Adrenal gland (tissue), 12 donors: Measurements from ENCODE around the gene CTPS1. TPM values are rescaled to one million over a fixed set of nuclear protein-coding genes. Genes with fewer than 3 reads are reported as not detected.

Source experiments
- DNase-seq, 7 donors: peaks; one replicate each; pipeline ENCODE4 v3.0.0-alpha.2; 2019 to 2020
- H3K27ac ChIP-seq, 5 donors: fragments of 200-600 bp; sonication (generic) in 4 of 5; 1 replicate in 3 of 5; 2 replicates in 2 of 5; pipeline versions ENCODE4 v1.5.1 to v1.8.0; 2016 to 2020; ENCODE audit warnings: mild to moderate bottlenecking in 1 of 5
- H3K27me3 ChIP-seq: fragments of 200-600 bp; 2 replicates; pipeline ENCODE4 v1.8.0; 2021
- H3K36me3 ChIP-seq, 2 donors: fragments of 200-600 bp; replicated peaks in 1 of 2; 1 replicate in 1 of 2; 2 replicates in 1 of 2; pipeline versions ENCODE4 v1.5.1 to v1.8.0; 2018 to 2022
- H3K4me1 ChIP-seq, 2 donors: fragments of 200-600 bp; replicated peaks in 1 of 2; 1 replicate in 1 of 2; 2 replicates in 1 of 2; pipeline versions ENCODE4 v1.5.1 to v1.8.0; 2018 to 2021
- H3K4me3 ChIP-seq, 4 donors: fragments of 200-600 bp; sonication (generic) in 3 of 4; one replicate each; pipeline ENCODE4 v1.5.1; 2016 to 2018
- H3K9me3 ChIP-seq, 3 donors: fragments of 200-600 bp; sonication (generic) in 1 of 3; replicated peaks in 1 of 3; 1 replicate in 2 of 3; 2 replicates in 1 of 3; pipeline versions ENCODE4 v1.5.1 to v1.8.0; 2016 to 2021
- POLR2A ChIP-seq, 2 donors: fragments of 450-650 bp; IDR thresholded peaks; one replicate each; pipeline ENCODE4 v1.6.1; 2017; ENCODE audit warnings: antibody characterized with exemption in 2 of 2, mild to moderate bottlenecking in 2 of 2, moderate library complexity in 1 of 2
- WGBS, 4 donors: extraction: QIAGEN DNeasy Blood & Tissue Kit in 2 of 4; methylation state at CpG; one replicate each; pipeline versions ENCODE4 v1.1.5 to v1.1.7; 2013 to 2017; 5-methylcytosine and 5-hydroxymethylcytosine counted together
- intact Hi-C, 2 donors: fragments of 100-400 bp; cut with DNase I; formaldehyde crosslinking; loops; one replicate each; pipeline versions ENCODE4 v1.14.1 to v1.15.0; 2022 to 2023
- polyA plus RNA-seq, 3 donors: library from polyadenylated mRNA; stranded (reverse); fragments of 200-250 nt in 2 of 3; fragments of 350-450 nt in 1 of 3; fragmentation: Illumina TruSeq in 1 of 3; extraction: RNeasy Lipid Tissue Mini Kit (QIAGEN cat#74804) in 1 of 3; gene quantifications; one replicate each; pipeline ENCODE4 v1.2.3, GENCODE V29; 2013 to 2014
- small RNA-seq, 2 donors: library from RNA; depleted of rRNA; stranded (forward); fragments of <200 nt; gene quantifications; one replicate each; pipeline ENCODE3, GENCODE V24; 2016
- total RNA-seq, 9 donors: library from RNA; depleted of rRNA in 4 of 9; stranded (reverse); fragments of >200 nt in 4 of 9; fragments of 120-200 nt in 1 of 9; fragmentation: NEBNext Ultra II Directional in 1 of 9; extraction: Animal tissue kit (Norgen Biotek cat#: 25700) in 1 of 9; gene quantifications; one replicate each; pipeline versions ENCODE4 v1.1.0 to v1.2.4, GENCODE V29; 2013 to 2023
- TF ChIP-seq, protein P1 (sequence below), 6 experiments: fragments of 450-650 bp in 4 of 6; fragments of 200-600 bp in 2 of 6; sonication (generic) in 1 of 6; IDR thresholded peaks; 1 replicate in 5 of 6; 2 replicates in 1 of 6; pipeline versions ENCODE4 v1.5.1 to v1.8.0; 2016 to 2021; ENCODE audit warnings: antibody characterized with exemption in 6 of 6, mild to moderate bottlenecking in 2 of 6, moderate library complexity in 1 of 6
- donor health status: healthy with polysubstance abuse.
- donor health status: Bipolar disorder and iron deficiency.
- donor health status: DM: yes; HTN: yes; CAD: no.
- donor health status: DM: no; HTN: no; CAD: no.
- donor health status: DM: no; HTN: no; CAD: no.
- donor health status: DM: yes; HTN: yes; CAD: no.

CTPS1 gene
- total and polyA plus RNA-seq, 12 donors: 12.2 to 49.4 (median 26.1) TPM

DNA sequence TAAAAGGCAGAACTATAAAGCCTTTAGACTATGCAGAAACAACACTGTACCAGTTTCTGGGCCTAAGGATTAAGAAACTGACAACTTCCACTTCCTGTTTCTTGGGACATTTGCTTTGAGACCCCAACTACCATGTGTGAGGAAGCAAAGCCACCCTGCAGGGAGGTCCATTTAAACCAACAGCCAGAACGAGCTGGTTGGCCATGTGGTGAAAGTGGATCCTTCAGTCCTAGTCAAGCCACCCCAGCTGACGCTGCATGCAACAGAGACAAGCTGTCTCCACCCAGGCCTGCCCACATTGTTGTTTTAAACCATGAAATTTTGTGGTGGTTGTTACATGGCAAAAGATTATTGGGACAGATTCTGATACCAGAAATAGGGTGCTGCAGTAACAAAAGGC lies 73.8 kb downstream of the CTPS1 start:
- DNase-seq: no peak
- H3K9me3 ChIP-seq: no peaks in the 10 kb centered on the region
- WGBS, 4 donors: 65 to 100% (median 83%) methylated on average over 2 of the region's 2 CpGs
- H3K27me3 ChIP-seq: no peaks in the 10 kb centered on the region
- no peak overlapping the region for H3K27ac ChIP-seq
- peaks cover 0 to 5% of the 10 kb centered on the region in 2 donors for H3K36me3 ChIP-seq
- no peak overlapping the region for H3K4me3 ChIP-seq
- H3K4me1 ChIP-seq: no peaks in the 10 kb centered on the region
- no peak for TF ChIP-seq POLR2A (IDR thresholded peaks at IDR 0.05)
- TF ChIP-seq, protein P1, sequence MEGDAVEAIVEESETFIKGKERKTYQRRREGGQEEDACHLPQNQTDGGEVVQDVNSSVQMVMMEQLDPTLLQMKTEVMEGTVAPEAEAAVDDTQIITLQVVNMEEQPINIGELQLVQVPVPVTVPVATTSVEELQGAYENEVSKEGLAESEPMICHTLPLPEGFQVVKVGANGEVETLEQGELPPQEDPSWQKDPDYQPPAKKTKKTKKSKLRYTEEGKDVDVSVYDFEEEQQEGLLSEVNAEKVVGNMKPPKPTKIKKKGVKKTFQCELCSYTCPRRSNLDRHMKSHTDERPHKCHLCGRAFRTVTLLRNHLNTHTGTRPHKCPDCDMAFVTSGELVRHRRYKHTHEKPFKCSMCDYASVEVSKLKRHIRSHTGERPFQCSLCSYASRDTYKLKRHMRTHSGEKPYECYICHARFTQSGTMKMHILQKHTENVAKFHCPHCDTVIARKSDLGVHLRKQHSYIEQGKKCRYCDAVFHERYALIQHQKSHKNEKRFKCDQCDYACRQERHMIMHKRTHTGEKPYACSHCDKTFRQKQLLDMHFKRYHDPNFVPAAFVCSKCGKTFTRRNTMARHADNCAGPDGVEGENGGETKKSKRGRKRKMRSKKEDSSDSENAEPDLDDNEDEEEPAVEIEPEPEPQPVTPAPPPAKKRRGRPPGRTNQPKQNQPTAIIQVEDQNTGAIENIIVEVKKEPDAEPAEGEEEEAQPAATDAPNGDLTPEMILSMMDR (IDR thresholded peaks at IDR 0.05): no peak
- intact Hi-C loops: no loop called here

DNA sequence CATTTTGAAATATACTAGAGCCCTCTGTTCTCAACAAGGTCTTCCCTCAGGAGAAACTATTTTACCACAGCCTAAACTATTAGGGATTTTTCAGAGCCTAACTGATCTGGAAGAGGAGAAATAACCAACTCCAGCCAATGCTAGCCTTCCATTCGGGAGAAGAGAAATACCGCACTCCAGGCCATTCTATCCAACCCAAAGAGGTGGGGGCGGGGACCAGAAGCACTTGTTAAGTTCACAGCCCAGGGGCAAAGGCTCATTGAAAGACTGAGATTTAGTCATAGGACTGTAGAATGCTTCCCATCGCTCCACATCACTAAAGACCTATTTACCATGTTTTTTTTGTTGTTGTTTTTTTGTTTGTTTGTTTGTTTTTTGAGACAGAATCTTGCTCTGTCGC lies 77.4 kb downstream of the CTPS1 start:
- H3K4me3 ChIP-seq: no peak overlapping the region
- 92 to 98% (median 96%) methylated on average over 5 of the region's 5 CpGs for WGBS, 4 donors
- no peaks in the 10 kb centered on the region for H3K9me3 ChIP-seq
- no peaks in the 10 kb centered on the region for H3K4me1 ChIP-seq
- H3K27ac ChIP-seq: no peak overlapping the region
- intact Hi-C loops: no loop called here
- no peaks in the 10 kb centered on the region for H3K27me3 ChIP-seq
- DNase-seq: no peak
- TF ChIP-seq POLR2A (IDR thresholded peaks at IDR 0.05): no peak
- TF ChIP-seq, protein P1 (IDR thresholded peaks at IDR 0.05): no peak
- H3K36me3 ChIP-seq: no peaks in the 10 kb centered on the region

Small RNA genes within 50 kb of the gene (small RNA-seq; reads per million reads assigned to genes)
- 0 reads per million in 2 donors for gene UBE2V1P8

Other genes with a start within 250 kb of the CTPS1 start
- gene KCNQ4, start 195.9 kb upstream of the CTPS1 start, total RNA-seq: under 1 TPM in 7 of 9 donors, not detected in 2; 0.06 to 0.42 (median 0.29) TPM
- 1 to 10 TPM in 1 of 3 donors, under 1 TPM in 2; 0.16 to 1.0 (median 0.61) TPM for gene KCNQ4, start 195.9 kb upstream of the CTPS1 start, polyA plus RNA-seq
- gene CITED4, start 117.3 kb upstream of the CTPS1 start, total RNA-seq: 10 to 100 TPM in 8 of 9 donors, 1 to 10 TPM in 1; 3.5 to 68.5 (median 46.2) TPM
- 10 to 100 TPM in 2 of 3 donors, 1 to 10 TPM in 1; 3.8 to 36.2 (median 21.8) TPM for gene CITED4, start 117.3 kb upstream of the CTPS1 start, polyA plus RNA-seq
- gene SLFNL1, start 42.0 kb downstream of the CTPS1 start, total RNA-seq: 1 to 10 TPM in 1 of 9 donors, under 1 TPM in 8; 0.06 to 1.1 (median 0.22) TPM
- gene SLFNL1, start 42.0 kb downstream of the CTPS1 start, polyA plus RNA-seq: 1 to 10 TPM in 1 of 3 donors, under 1 TPM in 1, not detected in 1; 0.47 to 1.4 TPM